Esophagus (tissue), 2 donors: ENCODE results near the gene MMAA. TPM values are rescaled to one million over a fixed set of nuclear protein-coding genes. Genes with fewer than 3 reads are reported as not detected.
"Not testable (repeated sequence)": the region's sequence is repeated elsewhere in the genome, so short reads cannot be mapped to it uniquely, and the experiment has no call there.

Source experiments
- H3K27ac ChIP-seq, 2 donors: one replicate each; pipeline ENCODE4 v1.5.1; 2013; ENCODE audit warnings: low read depth in 2 of 2, mild to moderate bottlenecking in 2 of 2, inconsistent platforms in 1 of 2, low read length in 1 of 2, moderate library complexity in 1 of 2
- H3K27me3 ChIP-seq, 2 donors: one replicate each; pipeline ENCODE4 v1.6.1; 2013; ENCODE audit warnings: low read length in 2 of 2, control low read depth in 1 of 2, mild to moderate bottlenecking in 1 of 2; ENCODE audit not compliant: insufficient read depth in 2 of 2, control insufficient read depth in 1 of 2
- H3K36me3 ChIP-seq, 2 donors: one replicate each; pipeline ENCODE4 v1.6.1; 2013; ENCODE audit warnings: low read length in 1 of 2; ENCODE audit not compliant: control insufficient read depth in 2 of 2, insufficient read depth in 2 of 2
- H3K4me1 ChIP-seq, 2 donors: one replicate each; pipeline ENCODE4 v1.6.1; 2013; ENCODE audit warnings: low read length in 1 of 2; ENCODE audit not compliant: control insufficient read depth in 2 of 2, insufficient read depth in 2 of 2
- H3K4me3 ChIP-seq, 2 donors: one replicate each; pipeline ENCODE4 v1.5.1; 2013; ENCODE audit warnings: low read length in 2 of 2, mild to moderate bottlenecking in 2 of 2, low read depth in 1 of 2, moderate library complexity in 1 of 2
- H3K9me3 ChIP-seq, 2 donors: one replicate each; pipeline ENCODE4 v1.6.1; 2013; ENCODE audit warnings: mild to moderate bottlenecking in 2 of 2, low read depth in 1 of 2, low read length in 1 of 2, moderate library complexity in 1 of 2; ENCODE audit not compliant: control insufficient read depth in 2 of 2, insufficient read depth in 1 of 2
- WGBS, 2 donors: extraction: QIAGEN DNeasy Blood & Tissue Kit; methylation state at CpG; one replicate each; pipeline ENCODE4 v1.1.7; 2013; 5-methylcytosine and 5-hydroxymethylcytosine counted together
- polyA plus RNA-seq, 2 donors: library from polyadenylated mRNA; stranded (reverse); fragments of 200-250 nt; gene quantifications; one replicate each; pipeline ENCODE4 v1.2.3, GENCODE V29; 2013
- donor health status: healthy with polysubstance abuse.
- donor health status: Bipolar disorder and iron deficiency.

Gene MMAA
- 1 to 10 TPM; 4.5 to 8.3 TPM for polyA plus RNA-seq

- H3K4me3 ChIP-seq, result peak within 1 kb of the TSS; percentile 82 to 96
- no peaks in the 10 kb centered on the region for H3K36me3 ChIP-seq
- peak within 1 kb of the TSS; percentile 97 for H3K27ac ChIP-seq
- H3K4me1 ChIP-seq, result no peaks in the 10 kb centered on the region
- WGBS, 2 donors, result 0 to 1% methylated on average over 56 to 66 of the region's 66 CpGs
- H3K27me3 ChIP-seq, result no peaks in the 10 kb centered on the region
- H3K9me3 ChIP-seq, result no peaks in the 10 kb centered on the region
Observed at GRCh38 chr4:145618932-145619638, at the start of gene MMAA. MMAA (plus strand) TSS chr4:145619385; CDS start chr4:145639140, 19,755 bp downstream.

- H3K36me3 ChIP-seq, H3K27me3 ChIP-seq, H3K4me1 ChIP-seq, H3K9me3 ChIP-seq, H3K4me3 ChIP-seq, H3K27ac ChIP-seq: not testable (repeated sequence)
- 69 to 74% methylated on average over 7 of the region's 7 CpGs for WGBS, 2 donors
Observed at GRCh38 chr4:145574546-145574945, 44.6 kb upstream of the MMAA start.

GRCh38 chr4:145580906-145581305 is 38.3 kb upstream of the MMAA start:
- H3K9me3 ChIP-seq, result no peaks in the 10 kb centered on the region
- no peaks in the 10 kb centered on the region for H3K4me1 ChIP-seq
- no peak overlapping the region for H3K27ac ChIP-seq
- H3K27me3 ChIP-seq, result peaks cover 0 to 3% of the 10 kb centered on the region in 2 donors
- no peaks in the 10 kb centered on the region for H3K36me3 ChIP-seq
- WGBS, 2 donors, result 51 to 67% methylated on average over 3 of the region's 3 CpGs
- H3K4me3 ChIP-seq, result no peak overlapping the region

GRCh38 chr4:145583191-145584055 is 35.8 kb upstream of the MMAA start:
- Histone ChIP-seq H3K27ac (no peak overlapping the region), H3K9me3 (no peaks in the 10 kb centered on the region), H3K36me3 (no peaks in the 10 kb centered on the region), H3K4me3 (no peak overlapping the region), H3K27me3 (peaks cover 0 to 3% of the 10 kb centered on the region in 2 donors), H3K4me1 (no peaks in the 10 kb centered on the region)
- WGBS, 2 donors, result 72 to 79% methylated on average over 6 of the region's 6 CpGs

GRCh38 chr4:145587088-145587754 is 32.0 kb upstream of the MMAA start:
- Histone ChIP-seq H3K27me3 (peaks cover 0 to 3% of the 10 kb centered on the region in 2 donors), H3K9me3 (no peaks in the 10 kb centered on the region)
- WGBS, 2 donors, result 56 to 60% methylated on average over 3 of the region's 3 CpGs

GRCh38 chr4:145589381-145589780 is 29.8 kb upstream of the MMAA start:
- not testable (repeated sequence) for H3K27ac ChIP-seq, H3K36me3 ChIP-seq, H3K27me3 ChIP-seq, H3K9me3 ChIP-seq, H3K4me1 ChIP-seq, H3K4me3 ChIP-seq
- 77 to 87% methylated on average over 2 of the region's 2 CpGs for WGBS, 2 donors

More at GRCh38 chr4:145587088-145587754, 32.0 kb upstream of the MMAA start:
- Histone ChIP-seq H3K4me3 (no peak overlapping the region), H3K36me3 (no peaks in the 10 kb centered on the region), H3K4me1 (no peaks in the 10 kb centered on the region), H3K27ac (no peak overlapping the region)

GRCh38 chr4:145589916-145590702 is 29.1 kb upstream of the MMAA start:
- Histone ChIP-seq H3K9me3 (no peaks in the 10 kb centered on the region), H3K27ac (no peak overlapping the region), H3K4me3 (no peak overlapping the region), H3K27me3 (no peaks in the 10 kb centered on the region), H3K36me3 (no peaks in the 10 kb centered on the region), H3K4me1 (no peaks in the 10 kb centered on the region)
- 73 to 74% methylated on average over 3 of the region's 3 CpGs for WGBS, 2 donors

GRCh38 chr4:145602129-145602760 is 16.9 kb upstream of the MMAA start:
- H3K4me1 ChIP-seq, result no peaks in the 10 kb centered on the region
- no peaks in the 10 kb centered on the region for H3K36me3 ChIP-seq
- peaks cover 0 to 2% of the 10 kb centered on the region in 2 donors for H3K27me3 ChIP-seq
- WGBS, 2 donors, result 87 to 91% methylated on average over 4 of the region's 4 CpGs
- no peaks in the 10 kb centered on the region for H3K9me3 ChIP-seq
- no peak overlapping the region for H3K4me3 ChIP-seq
- H3K27ac ChIP-seq, result no peak overlapping the region

GRCh38 chr4:145605941-145606340 is 13.2 kb upstream of the MMAA start:
- Histone ChIP-seq H3K4me3 (no peak overlapping the region), H3K4me1 (no peaks in the 10 kb centered on the region), H3K36me3 (no peaks in the 10 kb centered on the region), H3K27me3 (peaks cover 0 to 2% of the 10 kb centered on the region in 2 donors), H3K9me3 (no peaks in the 10 kb centered on the region), H3K27ac (no peak overlapping the region)
